GM19328 (cell line): ENCODE measurements around the gene EXOC3.
"Not testable (repeated sequence)": the region's sequence is repeated elsewhere in the genome, so short reads cannot be mapped to it uniquely, and the experiment has no call there.

ENCODE experiments used
- ATAC-seq: cut with Tn5 transposase; IDR thresholded peaks from one replicate; pipeline ENCODE4 v1.9.1; 2021; ENCODE audit warnings: mild to moderate bottlenecking, moderate library complexity; ENCODE audit not compliant: unreplicated experiment

The EXOC3 gene

GRCh38 chr5:442335-443238 lies at the start of gene EXOC3:
TSS of gene EXOC3 (plus strand) at chr5:443176. CDS start at chr5:446206, 3,030 bp downstream.
- ATAC-seq: peak; percentile 79

- no peak for ATAC-seq
These were observed 49.1 kb upstream of the EXOC3 start for GRCh38 chr5:393846-394275.

GRCh38 chr5:394671-395155 lies 48.3 kb upstream of the EXOC3 start:
- ATAC-seq: no peak

- ATAC-seq: no peak
These were observed 47.6 kb upstream of the EXOC3 start for GRCh38 chr5:395156-395920.

- ATAC-seq: no peak
These were observed 47.0 kb upstream of the EXOC3 start for GRCh38 chr5:395921-396530.

GRCh38 chr5:396531-396961 lies 46.4 kb upstream of the EXOC3 start:
- no peak for ATAC-seq

- not testable (repeated sequence) for ATAC-seq
These were observed 44.9 kb upstream of the EXOC3 start for GRCh38 chr5:398141-398474.

- ATAC-seq: no peak
These were observed 44.3 kb upstream of the EXOC3 start for GRCh38 chr5:398475-399295.

- peak; percentile 66 for ATAC-seq
These were observed 43.4 kb upstream of the EXOC3 start for GRCh38 chr5:399296-400281.

GRCh38 chr5:400282-401145 lies 42.5 kb upstream of the EXOC3 start:
- ATAC-seq: peak; percentile 10

- no peak for ATAC-seq
These were observed 41.6 kb upstream of the EXOC3 start for GRCh38 chr5:401146-402034.

- ATAC-seq: not testable (repeated sequence)
These were observed 40.8 kb upstream of the EXOC3 start for GRCh38 chr5:402219-402614.

- peak; percentile 60 for ATAC-seq
These were observed 40.2 kb upstream of the EXOC3 start for GRCh38 chr5:402615-403359.

- ATAC-seq: no peak
These were observed 39.0 kb upstream of the EXOC3 start for GRCh38 chr5:403995-404394.

- no peak for ATAC-seq
These were observed 38.2 kb upstream of the EXOC3 start for GRCh38 chr5:404666-405241.

GRCh38 chr5:405421-405820 lies 37.6 kb upstream of the EXOC3 start:
- no peak for ATAC-seq
